ENCODE data around the gene KRTAP27-1.

- TF ChIP-seq CTCF (IDR thresholded peaks at IDR 0.05 in 2 of 3, conservative IDR thresholded peaks at IDR 0.05 in 1 of 3; ENCODE audit: borderline replicate concordance in 1 of 3, insufficient read depth in 1 of 3, low read depth in 2 of 3, low read length in 2 of 3) (no peak), REST (IDR thresholded peaks at IDR 0.05; ENCODE audit: low read depth) (no peak), ZNF274 (IDR thresholded peaks at IDR 0.05; ENCODE audit: low read depth, low read length) (no peak)
Measured at GRCh38 chr21:30329203-30329875, 8.2 kb downstream of the KRTAP27-1 start.

Measured in HCT116 (cell line).